HCT116 (cell line): ENCODE data around the gene PRSS53.

Experiments
- CEBPB ChIP-seq: IDR thresholded peaks from 2 replicates; pipeline ENCODE4 v1.6.1; 2012; ENCODE audit warnings: low read depth
- ZFX ChIP-seq: fragments of 450-650 bp; IDR thresholded peaks from 2 replicates; pipeline ENCODE4 v1.6.1; 2017

- TF ChIP-seq ZFX = no peak
- TF ChIP-seq CEBPB = no peak
Measured at GRCh38 chr16:31110106-31111034, 21.6 kb upstream of the PRSS53 start.
